HG03469 (cell line): ENCODE data around the gene LPAR3.

Source experiments
- ATAC-seq: cut with Tn5 transposase; IDR thresholded peaks from one replicate; pipeline ENCODE4 v1.9.1; 2021; ENCODE audit warnings: mild to moderate bottlenecking, moderate library complexity, moderate number of reproducible peaks; ENCODE audit not compliant: unreplicated experiment

Gene LPAR3

DNA sequence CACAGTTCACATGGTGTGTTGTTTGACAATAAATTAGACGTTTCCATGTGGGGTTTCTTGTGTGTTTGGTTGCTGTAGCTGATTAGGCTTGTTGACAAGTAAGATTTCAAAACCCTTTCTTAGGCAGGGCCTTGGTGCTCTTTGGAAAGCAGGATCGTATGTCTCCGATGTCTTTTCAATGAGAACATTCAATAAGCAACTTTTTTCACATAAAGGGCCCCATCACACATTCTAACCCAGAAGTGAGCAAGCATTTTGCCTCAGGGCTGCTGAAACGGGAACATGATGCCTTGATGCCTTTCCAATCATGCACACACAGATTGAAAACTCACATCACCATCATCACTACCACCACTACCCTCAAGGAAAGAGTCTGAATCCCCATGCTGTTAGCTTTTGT, 33.1 kb downstream of the LPAR3 start:
- no peak for ATAC-seq

GRCh38 chr1:84857906-84858305, 35.1 kb downstream of the LPAR3 start:
- no peak for ATAC-seq

DNA sequence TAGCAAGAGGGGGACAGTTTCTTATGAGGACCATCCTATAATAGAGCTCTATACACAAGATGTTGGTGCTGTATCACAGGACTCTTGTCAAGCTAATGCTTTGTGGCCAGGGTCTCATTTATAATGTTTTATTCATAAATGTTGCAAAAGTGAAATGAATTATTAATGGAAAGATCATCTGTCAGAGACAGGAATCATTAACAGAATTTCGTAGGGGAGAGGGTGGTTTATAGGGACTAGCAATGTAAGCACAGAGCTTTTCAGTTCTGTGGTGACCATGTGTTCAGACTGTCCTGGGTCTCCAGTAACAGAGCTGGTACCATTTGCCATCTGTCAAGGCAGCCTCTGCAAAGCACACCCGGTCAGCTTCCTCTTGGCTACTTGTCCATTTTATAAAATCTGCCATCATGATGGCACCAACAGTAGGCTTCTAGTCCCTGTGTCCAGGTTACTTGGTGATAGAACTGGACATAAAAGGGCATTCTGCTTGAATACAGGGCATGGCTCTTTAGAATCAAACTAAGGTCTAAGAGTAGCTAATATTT, 36.2 kb downstream of the LPAR3 start:
- ATAC-seq: no peak

- ATAC-seq: no peak
Measured at GRCh38 chr1:84855691-84856630, 37.0 kb downstream of the LPAR3 start.

GRCh38 chr1:84855168-84855567, 37.8 kb downstream of the LPAR3 start:
- ATAC-seq: no peak

DNA sequence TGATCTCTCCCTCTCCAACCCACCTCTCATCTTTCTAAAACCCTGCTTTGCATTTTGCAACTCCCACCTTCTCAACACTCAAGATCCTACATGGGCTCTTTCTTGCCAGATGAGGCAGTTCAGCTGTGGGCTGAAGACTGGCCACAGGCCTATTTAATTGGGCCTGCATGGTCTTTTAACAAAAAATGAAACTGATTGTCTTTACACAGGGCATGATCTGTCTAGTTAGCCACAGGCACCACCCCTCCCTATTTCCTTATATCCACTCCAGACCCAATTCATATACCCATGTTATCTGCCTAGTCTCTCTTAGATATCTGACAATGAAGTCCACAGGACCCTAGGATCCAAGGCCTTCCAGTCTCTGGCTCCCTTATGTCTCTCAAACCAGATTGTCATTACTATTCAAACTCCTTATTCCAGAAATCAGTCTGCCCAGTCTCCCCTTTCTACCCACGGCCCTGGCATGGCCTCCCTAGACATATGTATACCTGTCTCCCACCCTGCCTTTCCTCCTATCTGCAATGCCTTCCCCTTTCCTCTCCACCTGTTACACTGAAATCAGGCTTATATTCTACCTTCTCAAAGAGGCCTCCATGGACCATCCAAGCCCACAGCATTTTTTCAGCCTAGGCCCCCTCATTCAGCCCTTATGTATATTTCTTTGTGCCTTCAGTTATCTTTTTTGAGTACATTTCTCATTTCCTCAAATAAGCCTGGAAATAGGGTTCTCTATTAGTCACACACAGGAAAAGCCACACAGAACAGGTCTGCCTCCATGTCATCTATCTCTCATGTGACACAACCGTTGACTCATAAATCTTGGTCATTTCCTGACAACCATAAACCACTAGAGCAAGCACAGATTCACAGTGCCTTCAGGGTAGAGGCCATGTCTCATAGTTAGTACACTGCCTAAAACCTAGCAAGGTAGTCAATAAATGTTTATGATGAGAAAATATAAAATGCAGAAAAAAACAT, 39.0 kb downstream of the LPAR3 start:
- peak; percentile 99 for ATAC-seq

DNA sequence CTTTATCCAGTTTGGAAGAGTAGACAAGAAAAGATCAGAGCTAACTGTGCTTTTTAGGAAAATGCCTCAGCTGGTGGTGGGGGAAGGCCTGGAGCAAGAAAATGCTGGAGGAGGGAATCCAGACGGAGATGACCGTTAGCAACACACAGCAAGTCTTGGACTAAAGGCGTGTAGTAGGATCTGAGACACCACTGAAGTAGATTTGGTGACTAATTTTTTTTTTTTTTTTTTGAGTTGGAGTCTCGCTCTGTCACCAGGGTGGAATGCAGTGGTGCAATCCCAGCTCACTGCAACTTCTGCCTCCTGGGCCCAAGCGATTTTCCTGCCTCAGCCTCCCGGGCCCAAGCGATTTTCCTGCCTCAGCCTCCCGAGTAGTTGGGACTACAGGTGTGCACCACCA, 41.2 kb downstream of the LPAR3 start:
- no peak for ATAC-seq

DNA sequence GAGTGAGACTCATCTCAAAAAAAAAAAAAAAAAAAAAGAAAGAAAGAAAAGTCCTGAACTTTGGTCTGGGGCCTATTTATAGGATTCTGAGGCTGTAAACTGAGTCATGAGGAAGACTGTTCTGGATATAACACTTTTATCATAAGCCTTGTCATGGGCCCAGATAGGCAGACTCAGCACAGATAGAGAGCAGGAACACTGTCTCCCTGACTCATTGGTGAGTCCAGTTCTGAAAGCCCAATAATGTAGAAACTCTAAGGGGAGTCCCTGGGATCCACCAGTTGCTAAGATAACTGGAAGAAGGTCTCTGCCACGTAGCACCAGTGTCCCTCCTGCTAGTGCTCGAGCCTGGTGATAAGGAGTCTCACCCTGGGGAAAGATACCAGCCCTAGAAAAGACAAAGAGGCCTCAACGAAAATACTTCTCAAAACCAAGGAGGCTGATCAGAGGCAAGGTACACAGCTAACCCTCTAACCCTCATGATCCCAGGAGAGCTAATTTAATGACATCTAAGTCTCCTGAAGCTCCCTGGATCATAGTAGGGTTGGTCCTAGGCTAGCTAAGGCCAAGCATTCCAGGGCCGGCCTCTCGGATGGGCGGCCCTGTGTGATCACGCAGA, 43.5 kb downstream of the LPAR3 start:
- no peak for ATAC-seq

- peak; percentile 43 for ATAC-seq
Measured at GRCh38 chr1:84847253-84848250, 45.5 kb downstream of the LPAR3 start.

GRCh38 chr1:84846387-84846786, 46.6 kb downstream of the LPAR3 start:
- no peak for ATAC-seq

GRCh38 chr1:84845357-84845756, 47.6 kb downstream of the LPAR3 start:
- no peak for ATAC-seq

GRCh38 chr1:84844094-84844493, 48.9 kb downstream of the LPAR3 start:
- ATAC-seq: no peak

DNA sequence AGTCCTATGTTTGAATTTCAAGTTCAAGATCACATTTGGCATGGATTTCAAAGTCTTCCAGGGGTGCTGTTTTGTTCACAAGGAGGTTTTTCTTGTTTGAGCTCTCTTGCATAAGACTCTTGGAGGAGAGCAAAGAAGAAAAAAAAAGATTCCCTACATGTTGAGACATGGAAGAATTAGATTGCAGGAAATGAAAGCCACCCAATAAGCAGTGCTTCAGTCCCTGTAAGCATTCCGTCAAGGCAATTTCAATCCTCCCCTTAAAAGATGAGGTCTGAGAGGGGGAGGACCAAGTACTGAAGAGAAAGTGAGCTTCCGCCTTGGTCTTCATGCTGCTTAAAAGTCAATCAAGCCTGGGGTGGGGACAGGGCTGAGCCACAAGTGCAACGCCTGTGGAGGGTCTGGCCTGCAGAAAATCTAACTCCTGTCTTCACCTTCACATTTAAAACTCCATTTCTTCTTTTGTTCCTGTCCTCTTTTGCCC, 50.2 kb downstream of the LPAR3 start:
- no peak for ATAC-seq

DNA sequence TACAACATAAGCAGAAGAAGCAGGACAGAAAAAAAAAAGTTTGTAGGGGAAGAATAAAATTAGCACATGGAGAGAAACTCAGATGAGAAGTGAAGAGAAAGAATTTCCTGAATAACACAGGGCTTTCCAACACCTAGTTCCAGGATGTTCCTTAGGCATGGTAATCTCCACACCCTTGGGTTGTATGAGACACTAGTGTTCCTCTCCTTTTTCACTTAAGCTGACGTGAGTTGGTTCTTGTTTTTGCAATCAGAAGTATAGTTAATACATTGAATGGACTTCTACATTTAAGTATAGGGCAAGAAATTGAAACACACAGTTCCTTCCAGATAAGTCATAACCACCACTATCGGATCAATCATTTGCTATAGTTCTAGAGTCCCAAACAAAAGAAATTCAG, 51.0 kb downstream of the LPAR3 start:
- ATAC-seq: no peak

- no peak for ATAC-seq
Measured at GRCh38 chr1:84840346-84840745, 52.7 kb downstream of the LPAR3 start.

DNA sequence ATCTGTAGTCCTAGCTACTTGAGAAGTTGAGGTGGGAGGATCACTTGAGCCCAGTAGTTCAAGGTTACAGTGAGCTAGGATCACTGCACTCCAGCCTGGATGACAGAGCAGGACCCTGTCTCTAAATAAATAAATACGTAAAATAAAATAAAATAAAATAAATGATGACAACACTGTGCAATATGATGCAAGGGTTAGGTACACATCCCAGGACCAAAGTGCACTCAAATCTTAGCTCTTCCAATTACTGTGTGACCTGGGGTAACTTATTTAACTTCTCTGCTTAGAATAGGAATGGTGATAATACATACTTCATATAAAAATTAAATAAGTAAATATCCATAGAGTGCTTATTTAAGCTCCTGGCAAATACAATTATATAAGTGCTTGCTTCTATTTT, 53.5 kb downstream of the LPAR3 start:
- ATAC-seq: no peak

- ATAC-seq: no peak
Measured at GRCh38 chr1:84836145-84836544, 56.9 kb downstream of the LPAR3 start.

GRCh38 chr1:84835169-84835568, 57.8 kb downstream of the LPAR3 start:
- ATAC-seq: no peak

DNA sequence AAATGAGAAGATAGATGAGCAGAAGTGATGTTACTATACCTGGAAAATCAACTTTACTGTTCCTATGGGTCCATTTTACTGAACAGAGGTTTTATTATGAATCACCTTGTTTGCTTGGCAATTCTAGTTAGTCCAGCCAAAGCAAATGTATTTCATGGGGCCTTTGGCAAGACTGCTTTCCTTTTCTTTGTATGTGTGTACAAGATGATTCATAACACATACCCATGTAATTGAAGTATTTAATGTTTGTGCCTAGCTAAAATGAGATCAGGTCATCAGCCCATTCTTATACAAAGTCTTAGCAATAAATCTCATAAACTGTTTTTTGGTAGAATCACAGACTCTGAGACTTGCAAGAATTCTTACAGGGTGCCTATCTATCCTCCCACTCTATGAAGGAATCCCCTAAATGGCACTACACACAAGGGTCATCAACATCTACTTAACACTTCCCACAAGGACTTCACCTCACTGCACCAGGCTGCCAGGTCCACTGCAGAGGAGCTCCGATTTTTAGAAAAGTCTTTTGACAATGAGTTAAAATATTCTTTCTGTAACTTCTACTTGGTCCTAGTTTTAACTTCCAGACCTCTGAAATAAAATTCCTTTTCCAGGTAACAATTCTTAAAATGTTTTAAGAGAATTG, 58.5 kb downstream of the LPAR3 start:
- ATAC-seq: no peak
